Measurements from ENCODE around the gene LILRB4. TPM values are rescaled to one million over a fixed set of nuclear protein-coding genes. Genes with fewer than 3 reads are reported as not detected.
"Not testable (repeated sequence)": the region's sequence is repeated elsewhere in the genome, so short reads cannot be mapped to it uniquely, and the experiment has no call there.

The LILRB4 gene
- polyA plus RNA-seq, 3 donors = 1.3 to 8.3 (median 5.8) TPM

DNA sequence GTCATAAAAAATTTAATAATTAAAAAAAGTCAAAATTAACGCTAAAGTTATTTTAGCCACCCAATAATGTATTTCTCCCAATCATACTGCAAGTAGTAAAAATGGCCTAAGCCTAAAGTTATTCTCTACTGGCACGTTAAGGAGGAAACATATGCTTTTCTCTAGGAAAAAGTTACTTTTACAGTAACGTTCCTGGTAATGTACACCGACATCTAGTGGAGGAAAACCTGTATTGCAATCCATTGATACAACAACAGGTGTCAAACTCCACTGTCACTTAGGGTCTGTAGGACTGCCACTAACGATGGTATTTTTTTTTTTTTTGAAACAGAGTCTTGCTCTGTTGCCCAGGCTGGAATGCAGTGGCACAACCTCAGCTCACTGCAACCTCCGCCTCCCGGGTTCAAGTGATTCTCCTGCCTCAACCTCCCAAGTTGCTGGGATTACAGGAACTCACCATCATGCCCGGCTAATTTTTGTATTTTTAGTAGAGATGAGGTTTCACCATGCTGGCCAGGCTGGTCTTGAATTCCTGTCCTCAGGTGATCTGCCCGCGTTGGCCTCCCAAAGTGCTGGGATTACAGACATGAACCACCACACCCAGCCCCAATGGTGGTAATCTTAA, 13.5 kb downstream of the LILRB4 start:
- H3K27ac ChIP-seq (ENCODE audit: low read depth, low read length) = not testable (repeated sequence)
- 16 to 28% (median 25%) methylated on average over 10 of the region's 10 CpGs for WGBS, 3 donors

DNA sequence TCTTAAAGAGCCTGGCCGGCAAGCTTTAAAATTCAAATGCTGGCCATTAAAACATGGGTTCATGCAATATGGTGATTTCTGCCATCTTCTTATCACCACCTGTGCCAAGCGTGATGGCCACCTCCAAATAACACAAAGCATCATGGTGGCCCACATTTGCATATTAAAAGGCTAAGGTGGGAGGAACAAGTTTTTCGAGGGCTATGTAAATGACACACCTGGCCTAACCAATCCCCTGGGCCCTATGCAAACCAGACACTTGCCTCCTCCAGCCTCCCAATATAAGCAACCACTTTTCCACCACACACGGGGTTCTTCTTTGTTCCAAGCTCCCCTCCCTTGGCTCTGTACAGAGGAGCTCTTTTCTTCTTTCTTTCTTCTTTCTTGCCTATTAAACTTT, 14.4 kb downstream of the LILRB4 start:
- no peak overlapping the region for H3K27ac ChIP-seq (ENCODE audit: low read depth, low read length)
- 59 to 62% (median 61%) methylated on average over 4 of the region's 4 CpGs for WGBS, 3 donors

DNA sequence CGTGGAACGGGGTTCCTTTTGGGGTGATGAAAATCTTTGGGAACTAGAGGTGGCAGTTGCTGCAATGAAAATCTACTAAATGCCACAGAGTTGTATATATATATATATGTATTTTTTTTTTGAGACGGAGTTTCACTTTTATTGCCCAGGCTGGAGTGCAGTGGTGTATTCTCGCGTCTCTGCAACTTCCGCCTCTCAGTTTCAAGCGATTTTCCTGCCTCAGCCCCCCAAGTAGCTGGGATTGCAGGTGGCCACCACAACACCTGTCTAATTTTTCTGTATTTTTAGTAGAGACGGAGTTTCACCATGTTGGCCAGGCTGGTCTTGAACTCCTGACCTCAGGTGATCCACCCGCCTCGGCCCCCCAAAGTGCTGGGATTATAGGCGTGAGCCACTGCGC, 18.8 kb downstream of the LILRB4 start:
- 77 to 82% (median 79%) methylated on average over 12 of the region's 12 CpGs for WGBS, 3 donors
- H3K27ac ChIP-seq (ENCODE audit: low read depth, low read length) = not testable (repeated sequence)

DNA sequence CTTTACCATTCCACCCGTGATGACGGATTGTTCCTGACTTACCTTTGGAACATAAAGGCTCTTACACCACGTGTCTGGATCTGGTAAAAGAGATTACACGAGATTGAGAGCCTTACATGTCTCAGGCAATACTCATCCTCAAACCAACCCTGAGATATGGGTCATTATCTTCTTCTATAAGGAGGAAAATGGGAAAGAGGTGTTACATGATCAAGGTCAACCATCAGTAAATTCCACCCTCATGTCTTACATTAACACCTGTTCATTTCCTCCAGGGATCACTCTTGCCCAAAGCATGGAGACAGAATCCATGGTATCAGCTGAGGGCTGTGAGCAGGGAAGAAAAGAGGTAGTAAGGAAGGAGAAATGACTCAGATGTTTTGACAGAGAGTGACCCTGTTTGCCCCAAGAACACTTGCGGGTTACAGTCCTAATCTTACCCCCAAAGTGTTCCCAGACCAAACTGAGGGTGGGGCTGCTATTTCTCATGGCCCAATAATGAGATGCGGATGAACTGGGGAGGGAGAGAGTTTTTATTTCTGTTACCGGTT, 19.6 kb downstream of the LILRB4 start:
- 45 to 56% (median 52%) methylated on average over 7 of the region's 7 CpGs for WGBS, 3 donors
- H3K27ac ChIP-seq (ENCODE audit: low read depth, low read length) = no peak overlapping the region

DNA sequence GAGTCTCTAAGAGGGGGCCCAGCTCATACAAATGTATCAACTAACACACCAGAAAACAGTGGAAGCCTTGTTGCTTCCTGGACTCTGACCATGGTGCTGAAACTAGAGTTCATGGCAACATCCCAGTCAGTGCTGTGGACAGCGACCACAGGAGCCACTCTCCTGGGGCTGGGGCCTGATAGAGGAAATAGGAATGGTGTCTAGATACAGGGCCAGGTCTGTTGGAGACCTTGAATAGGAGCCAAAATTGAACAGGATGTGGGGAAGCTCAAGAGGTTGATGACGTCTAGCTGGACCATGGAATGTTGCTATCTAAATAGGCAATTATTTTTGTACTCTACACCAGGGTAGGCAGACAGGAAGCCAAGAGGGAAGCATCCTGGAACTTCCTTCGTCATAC, 21.7 kb downstream of the LILRB4 start:
- H3K27ac ChIP-seq (ENCODE audit: low read depth, low read length) = no peak overlapping the region
- 23 to 28% (median 24%) methylated on average over 3 of the region's 3 CpGs for WGBS, 3 donors

DNA sequence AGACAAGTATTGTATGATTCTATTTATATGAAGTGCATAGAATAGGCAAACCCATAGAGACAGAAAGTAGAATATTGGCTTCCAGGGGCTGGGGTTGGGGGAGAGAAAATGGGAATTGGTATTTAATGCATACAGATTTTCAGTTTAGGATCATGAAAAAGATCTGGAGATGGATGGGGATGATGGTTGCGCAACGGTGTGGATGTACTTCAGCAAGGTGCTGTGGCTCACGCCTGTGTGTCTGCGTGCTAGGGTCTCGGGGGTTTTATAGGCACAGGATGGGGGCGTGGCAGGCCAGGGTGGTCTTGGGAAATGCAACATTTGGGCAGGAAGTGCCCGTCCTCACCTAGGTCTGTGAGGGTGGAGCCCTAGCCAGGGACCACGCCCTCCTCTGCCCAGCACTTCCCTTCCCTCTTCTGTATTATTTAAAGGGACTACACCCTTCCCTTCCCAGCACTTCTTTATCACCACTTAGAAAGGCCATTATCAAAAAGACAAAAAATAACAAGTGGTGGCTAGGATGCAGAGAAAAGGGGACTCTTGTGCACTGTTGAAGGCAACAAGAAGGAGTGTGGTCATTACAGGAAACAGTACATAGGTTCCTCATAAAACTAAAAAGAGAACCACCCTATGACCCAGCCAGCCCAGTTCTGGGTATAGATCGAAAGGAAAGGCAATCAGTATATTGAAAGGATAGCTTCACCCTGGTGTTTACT, 29.0 kb downstream of the LILRB4 start:
- WGBS, 3 donors = 48 to 67% (median 63%) methylated on average over 9 of the region's 9 CpGs
- no peak overlapping the region for H3K27ac ChIP-seq (ENCODE audit: low read depth, low read length)

DNA sequence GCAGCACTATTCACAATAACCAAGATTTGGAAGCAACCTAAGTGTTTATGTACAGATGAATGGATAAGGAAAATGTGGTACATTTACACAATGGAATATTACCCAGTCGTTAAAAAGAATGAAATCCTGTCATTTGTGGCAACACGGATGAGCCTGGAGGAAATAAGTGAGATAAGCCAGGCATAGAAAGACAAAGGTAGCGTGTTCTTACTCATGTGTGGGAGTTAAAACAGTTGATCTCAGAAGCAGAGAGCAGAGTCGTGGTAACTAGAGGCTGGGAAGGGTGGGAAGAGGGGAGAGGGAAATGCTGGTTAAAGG, 29.5 kb downstream of the LILRB4 start:
- WGBS, 3 donors = 45 to 75% (median 68%) methylated on average over 4 of the region's 4 CpGs
- H3K27ac ChIP-seq (ENCODE audit: low read depth, low read length) = no peak overlapping the region

DNA sequence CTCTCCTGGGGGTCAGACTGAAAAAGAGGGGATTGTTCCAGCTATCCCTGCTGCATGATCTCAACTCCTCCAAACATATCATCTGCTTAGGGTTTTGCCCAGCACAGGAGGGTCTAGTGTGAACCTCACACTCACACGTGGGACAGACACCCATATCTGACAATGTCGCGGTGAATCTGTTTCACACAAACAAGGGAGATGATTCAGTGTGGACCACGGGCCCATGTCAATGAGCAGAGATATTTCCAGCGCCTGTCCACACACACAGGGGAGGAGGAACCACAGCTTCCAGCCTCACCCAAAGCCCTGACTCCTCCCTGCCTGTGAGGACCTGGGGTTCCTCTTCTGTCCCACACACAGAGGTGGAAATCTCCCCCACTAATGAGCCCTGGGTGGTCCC, 31.9 kb downstream of the LILRB4 start:
- WGBS, 3 donors = 65 to 80% (median 77%) methylated on average over 5 of the region's 5 CpGs

DNA sequence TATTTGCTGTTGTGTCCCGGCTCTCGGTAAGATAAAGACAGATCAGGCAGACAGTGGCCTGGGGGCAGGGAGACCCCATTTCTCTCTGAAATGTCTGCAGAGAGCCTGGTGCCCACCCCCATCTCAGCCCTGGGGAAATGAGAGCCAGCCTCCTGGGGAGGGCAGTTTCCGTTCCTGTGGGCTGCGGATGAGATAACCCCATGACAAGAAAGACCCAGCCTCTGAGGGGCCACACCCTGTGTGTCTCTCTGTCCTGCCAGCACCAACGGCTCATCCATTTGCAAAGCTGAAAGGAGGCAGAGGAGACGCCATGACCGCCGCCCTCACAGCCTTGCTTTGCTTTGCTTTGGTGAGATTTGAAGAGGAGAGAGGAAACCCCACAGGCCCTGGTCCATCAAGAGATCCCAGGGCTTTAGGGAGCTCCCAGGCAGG, 33.3 kb downstream of the LILRB4 start:
- H3K27ac ChIP-seq (ENCODE audit: low read depth, low read length) = no peak overlapping the region
- WGBS, 3 donors = 63 to 67% (median 63%) methylated on average over 8 of the region's 8 CpGs

More for the DNA sequence above, 31.9 kb downstream of the LILRB4 start:
- H3K27ac ChIP-seq (ENCODE audit: low read depth, low read length) = no peak overlapping the region

DNA sequence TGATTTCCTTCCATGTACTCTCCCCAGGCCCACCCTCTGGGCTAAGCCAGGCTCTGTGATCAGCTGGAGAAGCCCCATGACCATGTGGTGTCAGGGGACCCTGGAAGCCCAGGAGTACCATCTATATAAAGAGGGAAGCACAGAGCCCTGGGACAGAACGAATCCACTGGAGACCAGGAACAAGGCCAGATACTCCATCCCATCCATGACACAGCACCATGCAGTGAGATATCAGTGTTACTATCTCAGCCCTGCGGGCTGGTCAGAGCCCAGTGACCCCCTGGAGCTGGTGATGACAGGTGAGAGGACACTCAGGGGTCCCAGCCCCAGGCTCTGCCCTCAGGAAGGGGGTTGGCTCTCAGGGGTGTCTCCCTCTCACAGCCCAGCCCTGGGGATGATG, 34.0 kb downstream of the LILRB4 start:
- H3K27ac ChIP-seq (ENCODE audit: low read depth, low read length) = no peak overlapping the region
- 5 to 38% (median 35%) methylated on average over 2 of the region's 2 CpGs for WGBS, 3 donors

DNA sequence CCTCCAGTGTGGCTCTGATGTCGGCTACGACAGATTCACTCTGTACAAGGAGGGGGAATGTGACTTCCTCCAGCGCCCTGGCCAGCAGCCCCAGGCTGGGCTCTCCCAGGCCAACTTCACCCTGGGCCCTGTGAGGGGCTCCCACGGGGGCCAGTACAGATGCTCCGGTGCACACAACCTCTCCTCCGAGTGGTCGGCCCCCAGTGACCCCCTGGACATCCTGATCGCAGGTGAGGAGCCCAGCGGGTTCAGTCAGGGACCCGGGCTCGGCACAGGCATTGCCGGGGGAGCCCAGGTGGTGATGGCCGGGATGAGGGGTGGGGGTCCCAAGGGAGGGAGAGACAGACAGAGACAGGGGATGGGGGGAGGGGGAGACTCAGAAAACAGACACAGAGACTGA, 34.9 kb downstream of the LILRB4 start:
- H3K27ac ChIP-seq (ENCODE audit: low read depth, low read length) = not testable (repeated sequence)
- 64 to 86% (median 74%) methylated on average over 8 to 13 of the region's 13 CpGs for WGBS, 3 donors

DNA sequence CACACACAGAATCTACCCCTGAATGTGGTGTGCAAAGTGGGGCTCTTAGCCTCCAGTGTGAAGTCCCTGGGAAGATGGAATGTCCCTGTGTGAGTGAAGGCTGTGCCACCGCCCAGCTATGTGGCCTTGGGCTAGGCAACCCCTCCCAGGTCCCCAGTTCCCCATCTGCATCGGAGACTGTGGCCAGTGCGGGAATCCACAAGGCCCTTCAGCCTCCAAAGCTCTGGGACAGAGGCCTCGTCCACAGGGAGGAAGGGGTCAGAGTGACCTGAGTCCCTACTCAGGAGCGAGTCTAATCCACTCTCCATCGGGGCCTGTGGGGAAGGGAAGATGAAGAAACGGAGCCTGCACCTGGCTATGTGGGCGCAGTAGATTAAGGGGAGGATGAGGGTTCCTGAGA, 42.1 kb downstream of the LILRB4 start:
- WGBS, 3 donors = 67 to 82% (median 69%) methylated on average over 8 of the region's 8 CpGs
- H3K27ac ChIP-seq (ENCODE audit: low read depth, low read length) = no peak overlapping the region

DNA sequence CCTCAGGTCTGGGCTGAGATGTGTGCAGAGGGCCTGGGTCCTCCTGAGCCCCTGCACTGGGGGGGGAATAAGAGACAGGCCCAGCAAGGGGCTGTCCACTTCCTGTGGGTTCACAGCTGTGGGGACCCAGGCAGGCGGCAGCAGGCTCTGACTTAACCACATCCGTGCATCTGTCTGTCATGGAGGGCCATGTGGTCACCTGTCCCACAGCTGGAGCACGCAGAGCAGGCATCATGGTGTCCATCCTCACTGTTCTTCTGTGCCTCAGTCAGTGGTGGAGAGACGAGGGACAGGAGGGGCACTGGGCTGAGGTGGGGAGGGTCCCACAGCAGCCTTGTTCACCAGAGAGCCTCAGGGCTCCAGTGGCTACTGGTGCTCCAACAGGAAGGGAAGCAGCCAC, 45.2 kb downstream of the LILRB4 start:
- WGBS, 3 donors = 47 to 55% (median 51%) methylated on average over 4 of the region's 4 CpGs

DNA sequence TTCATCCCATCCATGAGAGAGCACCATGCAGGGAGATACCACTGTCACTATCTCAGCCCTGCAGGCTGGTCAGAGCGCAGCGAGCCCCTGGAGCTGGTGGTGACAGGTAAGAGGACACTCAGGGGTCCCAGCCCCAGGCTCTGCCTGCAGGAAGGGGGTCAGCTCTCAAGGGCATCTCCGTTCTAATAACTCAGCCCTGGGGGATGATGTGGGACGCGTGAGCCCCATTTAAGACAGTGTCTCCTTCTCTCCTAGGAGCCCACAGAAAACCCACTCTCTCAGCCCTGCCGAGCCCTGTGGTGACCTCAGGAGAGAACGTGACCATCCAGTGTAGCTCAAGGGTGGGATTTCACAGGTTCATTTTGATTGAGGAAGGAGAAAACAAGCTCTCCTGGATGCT, 46.0 kb downstream of the LILRB4 start:
- no peak overlapping the region for H3K27ac ChIP-seq (ENCODE audit: low read depth, low read length)
- 85 to 91% (median 90%) methylated on average over 7 of the region's 7 CpGs for WGBS, 3 donors

More for the DNA sequence above, 45.2 kb downstream of the LILRB4 start:
- no peak overlapping the region for H3K27ac ChIP-seq (ENCODE audit: low read depth, low read length)

DNA sequence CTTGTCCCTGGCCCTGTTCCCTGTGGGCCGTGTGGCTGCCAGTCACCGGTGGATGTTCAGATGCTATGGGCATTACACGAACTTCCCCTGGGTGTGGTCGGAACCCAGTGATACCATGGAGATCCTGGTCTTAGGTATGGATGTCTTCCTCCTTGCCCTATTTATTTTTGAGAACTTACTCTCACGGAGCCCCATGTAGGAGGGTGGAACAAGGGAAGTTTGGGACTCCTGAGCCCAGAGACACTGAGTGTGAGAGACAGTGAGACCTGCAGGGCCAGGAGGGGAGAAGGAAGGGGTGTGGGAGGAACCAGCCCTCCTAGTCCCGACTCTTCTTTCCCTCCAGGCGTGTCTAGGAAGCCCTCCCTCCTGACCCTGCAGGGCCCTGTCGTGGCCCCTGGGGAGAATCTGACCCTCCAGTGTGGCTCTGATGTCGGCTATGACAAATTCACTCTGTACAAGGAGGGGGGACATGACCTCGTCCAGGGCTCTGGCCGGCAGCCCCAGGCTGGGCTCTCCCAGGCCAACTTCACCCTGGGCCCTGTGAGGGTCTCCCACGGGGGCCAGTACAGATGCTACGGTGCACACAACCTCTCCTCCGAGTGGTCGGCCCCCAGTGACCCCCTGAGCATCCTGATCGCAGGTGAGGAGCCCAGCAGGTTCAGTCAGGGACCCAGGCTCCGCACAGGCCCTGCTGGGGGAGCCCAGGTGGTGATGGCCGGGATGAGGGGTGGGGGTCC, 46.6 kb downstream of the LILRB4 start:
- no peak overlapping the region for H3K27ac ChIP-seq (ENCODE audit: low read depth, low read length)
- WGBS, 3 donors = 58 to 77% (median 74%) methylated on average over 17 to 18 of the region's 18 CpGs

DNA sequence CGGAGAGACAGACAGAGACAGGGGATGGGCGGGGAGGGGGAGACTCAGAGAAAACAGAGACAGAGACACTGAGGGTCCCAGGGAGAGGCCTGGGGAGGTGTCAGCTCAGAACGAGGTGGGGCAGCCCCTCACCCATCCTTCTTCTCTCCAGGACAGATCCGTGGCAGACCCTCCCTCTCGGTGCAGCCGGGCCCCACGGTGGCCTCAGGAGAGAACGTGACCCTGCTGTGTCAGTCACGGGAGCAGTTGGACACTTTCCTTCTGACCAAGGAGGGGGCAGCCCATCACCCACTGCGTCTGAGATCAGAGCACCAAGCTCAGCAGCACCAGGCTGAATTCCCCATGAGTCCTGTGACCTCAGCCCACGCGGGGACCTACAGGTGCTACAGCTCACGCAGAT, 47.2 kb downstream of the LILRB4 start:
- not testable (repeated sequence) for H3K27ac ChIP-seq (ENCODE audit: low read depth, low read length)
- 59 to 67% (median 64%) methylated on average over 11 of the region's 13 CpGs for WGBS, 3 donors

Measured in adipose tissue (tissue), 3 donors.